Neural cell (in vitro differentiated cells): Measurements from ENCODE around the gene MYO10.

Experiments
- CTCF ChIP-seq: fragments of 450-650 bp; IDR thresholded peaks from 2 replicates; pipeline ENCODE4 v1.5.1; 2014; ENCODE audit warnings: antibody characterized with exemption, mild to moderate bottlenecking, moderate library complexity; ENCODE audit not compliant: poor library complexity, severe bottlenecking
- EP300 ChIP-seq: fragments of 450-650 bp; conservative IDR thresholded peaks from 2 replicates; pipeline ENCODE4 v1.6.1; 2014; ENCODE audit warnings: antibody characterized with exemption, mild to moderate bottlenecking, moderate library complexity; ENCODE audit not compliant: poor library complexity, severe bottlenecking
- RAD21 ChIP-seq: fragments of 450-650 bp; conservative IDR thresholded peaks from 2 replicates; pipeline ENCODE4 v1.6.1; 2014; ENCODE audit warnings: antibody characterized with exemption, mild to moderate bottlenecking, moderate library complexity
- REST ChIP-seq: IDR thresholded peaks from 2 replicates; pipeline ENCODE4 v1.6.1; 2012; ENCODE audit warnings: borderline replicate concordance
- TAF1 ChIP-seq: IDR thresholded peaks from 2 replicates; pipeline ENCODE4 v1.6.1; 2012; ENCODE audit warnings: low read depth

- no peak for TF ChIP-seq EP300
- TF ChIP-seq CTCF: no peak
- no peak for TF ChIP-seq TAF1
- no peak for TF ChIP-seq REST
- no peak for TF ChIP-seq RAD21
Measured at GRCh38 chr5:16879191-16879590, 56.9 kb downstream of the MYO10 start.
